Measurements from ENCODE around the gene NRXN3.

The NRXN3 gene

DNA sequence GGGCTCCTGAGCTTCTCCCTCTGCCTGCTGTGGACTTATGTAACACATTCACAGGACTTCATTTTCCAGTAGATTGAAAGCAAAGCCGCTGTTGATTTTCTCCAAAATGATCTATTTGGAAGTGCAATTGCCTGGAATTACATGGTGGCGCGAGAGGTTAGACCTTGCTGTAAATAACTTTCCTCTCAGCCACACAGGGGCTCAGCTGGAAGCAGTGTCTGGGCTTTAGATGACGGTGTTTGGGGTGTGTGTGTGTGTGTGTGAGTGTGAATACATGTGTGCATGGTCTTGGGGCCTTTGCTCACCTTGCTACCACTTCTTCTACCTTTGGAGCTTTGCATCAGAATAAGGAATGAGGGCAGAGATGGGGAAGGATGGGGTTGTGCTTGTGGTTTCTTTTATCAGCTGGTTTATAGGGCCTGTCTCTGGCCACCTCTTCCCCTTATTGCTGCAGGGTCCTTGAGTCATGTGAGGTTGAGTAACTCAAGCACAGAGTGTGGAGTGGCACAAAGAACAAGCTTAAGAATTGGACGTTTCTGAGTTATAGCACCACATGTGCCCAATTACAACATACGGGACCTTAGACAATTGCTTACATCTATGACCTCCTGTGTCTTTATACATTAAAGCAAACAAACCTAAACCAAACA lies 280.6 kb downstream of the NRXN3 start:
- TF ChIP-seq, protein P1, sequence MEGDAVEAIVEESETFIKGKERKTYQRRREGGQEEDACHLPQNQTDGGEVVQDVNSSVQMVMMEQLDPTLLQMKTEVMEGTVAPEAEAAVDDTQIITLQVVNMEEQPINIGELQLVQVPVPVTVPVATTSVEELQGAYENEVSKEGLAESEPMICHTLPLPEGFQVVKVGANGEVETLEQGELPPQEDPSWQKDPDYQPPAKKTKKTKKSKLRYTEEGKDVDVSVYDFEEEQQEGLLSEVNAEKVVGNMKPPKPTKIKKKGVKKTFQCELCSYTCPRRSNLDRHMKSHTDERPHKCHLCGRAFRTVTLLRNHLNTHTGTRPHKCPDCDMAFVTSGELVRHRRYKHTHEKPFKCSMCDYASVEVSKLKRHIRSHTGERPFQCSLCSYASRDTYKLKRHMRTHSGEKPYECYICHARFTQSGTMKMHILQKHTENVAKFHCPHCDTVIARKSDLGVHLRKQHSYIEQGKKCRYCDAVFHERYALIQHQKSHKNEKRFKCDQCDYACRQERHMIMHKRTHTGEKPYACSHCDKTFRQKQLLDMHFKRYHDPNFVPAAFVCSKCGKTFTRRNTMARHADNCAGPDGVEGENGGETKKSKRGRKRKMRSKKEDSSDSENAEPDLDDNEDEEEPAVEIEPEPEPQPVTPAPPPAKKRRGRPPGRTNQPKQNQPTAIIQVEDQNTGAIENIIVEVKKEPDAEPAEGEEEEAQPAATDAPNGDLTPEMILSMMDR (IDR thresholded peaks at IDR 0.05; ENCODE audit: borderline replicate concordance, insufficient read depth, low read depth, low read length): no peak
- no peak overlapping the region for H3K4me3 ChIP-seq (ENCODE audit: low read depth, low read length)

- H3K4me3 ChIP-seq (ENCODE audit: low read depth, low read length): no peak overlapping the region
Observed at GRCh38 chr14:78451319-78451695, 281.1 kb downstream of the NRXN3 start.

DNA sequence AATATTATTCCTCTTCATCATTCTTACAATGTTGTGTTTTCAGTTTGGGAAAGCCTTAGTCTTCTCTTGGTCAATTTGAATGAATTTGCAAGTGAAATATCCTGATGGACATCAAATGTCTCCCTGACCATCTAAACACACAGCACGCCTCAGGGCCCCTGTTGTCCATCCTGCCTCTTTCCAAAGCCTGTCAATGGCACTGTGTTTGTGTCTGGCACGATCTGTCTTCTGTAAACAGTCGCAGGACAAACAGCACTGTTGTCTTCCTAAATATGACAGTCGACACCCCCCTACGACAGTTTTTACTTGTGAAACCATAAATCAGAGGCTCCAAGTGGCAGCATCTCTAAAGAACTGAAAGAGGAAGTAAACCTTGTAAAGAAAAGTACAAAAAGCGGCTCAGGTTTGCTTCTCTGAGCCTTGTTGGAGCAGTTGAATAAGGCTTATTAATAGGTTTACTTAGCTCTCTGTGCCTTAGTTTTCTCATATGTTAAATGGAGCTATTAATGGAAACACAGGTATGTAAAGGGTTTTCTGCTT lies 285.8 kb downstream of the NRXN3 start:
- no peak overlapping the region for H3K4me3 ChIP-seq (ENCODE audit: low read depth, low read length)
- TF ChIP-seq, protein P1 (IDR thresholded peaks at IDR 0.05; ENCODE audit: borderline replicate concordance, insufficient read depth, low read depth, low read length): no peak

More at GRCh38 chr14:78451319-78451695, 281.1 kb downstream of the NRXN3 start:
- TF ChIP-seq, protein P1 (IDR thresholded peaks at IDR 0.05; ENCODE audit: borderline replicate concordance, insufficient read depth, low read depth, low read length): no peak

DNA sequence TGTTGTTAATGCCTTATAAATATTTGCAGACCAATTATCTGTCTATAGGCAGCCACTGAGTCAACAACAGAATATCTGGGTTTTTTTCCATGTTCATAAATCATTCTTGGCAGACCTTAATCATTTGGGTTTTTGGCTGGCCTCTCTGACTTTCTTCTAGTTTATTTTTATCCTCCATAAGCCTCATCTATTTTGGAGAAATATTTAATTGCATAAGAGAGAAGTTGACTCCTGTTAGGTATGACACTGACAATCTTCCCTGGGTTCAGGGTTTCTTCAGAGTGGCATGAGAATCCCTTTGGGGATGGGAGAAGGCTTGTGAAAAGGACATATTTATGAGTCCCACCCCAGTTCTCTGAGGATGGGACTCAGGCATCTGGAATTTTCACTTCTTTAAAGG lies 299.8 kb downstream of the NRXN3 start:
- TF ChIP-seq, protein P1 (IDR thresholded peaks at IDR 0.05; ENCODE audit: borderline replicate concordance, insufficient read depth, low read depth, low read length): no peak
- no peak overlapping the region for H3K4me3 ChIP-seq (ENCODE audit: low read depth, low read length)

DNA sequence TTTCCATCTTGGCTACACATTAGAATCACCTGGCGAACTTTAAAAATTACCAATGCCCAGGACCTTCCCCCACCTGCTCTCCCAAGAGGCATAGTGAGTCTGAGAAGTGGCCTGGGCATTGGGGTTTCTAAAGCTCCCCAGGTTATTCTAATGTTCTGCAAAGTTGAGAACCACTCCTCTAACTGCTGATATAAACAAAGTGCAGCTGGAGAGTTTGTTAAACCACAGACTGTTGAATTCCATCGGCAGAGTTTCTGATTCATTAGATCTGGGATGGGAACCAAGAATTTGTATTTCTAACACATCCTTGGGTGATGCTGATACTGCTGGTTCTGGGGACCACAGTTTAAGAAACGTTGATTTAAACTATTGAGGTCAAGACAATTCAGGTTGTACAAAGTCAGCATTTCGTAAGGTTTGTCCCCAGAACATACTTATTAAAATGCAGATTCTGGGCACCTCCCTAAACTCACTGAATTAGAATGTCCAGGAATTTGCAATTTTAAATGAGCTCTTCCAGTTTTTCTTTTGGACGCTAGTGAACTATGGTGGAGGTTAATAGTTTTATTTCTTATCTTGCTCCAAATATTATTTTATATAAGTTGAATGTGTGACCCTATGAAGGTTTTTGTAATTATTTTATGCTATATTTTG lies 309.1 kb downstream of the NRXN3 start:
- TF ChIP-seq, protein P1 (IDR thresholded peaks at IDR 0.05; ENCODE audit: borderline replicate concordance, insufficient read depth, low read depth, low read length): no peak
- no peak overlapping the region for H3K4me3 ChIP-seq (ENCODE audit: low read depth, low read length)

- TF ChIP-seq, protein P1 (IDR thresholded peaks at IDR 0.05; ENCODE audit: borderline replicate concordance, insufficient read depth, low read depth, low read length): no peak
- H3K4me3 ChIP-seq (ENCODE audit: low read depth, low read length): no peak overlapping the region
Observed at GRCh38 chr14:78484028-78484427, 313.9 kb downstream of the NRXN3 start.

DNA sequence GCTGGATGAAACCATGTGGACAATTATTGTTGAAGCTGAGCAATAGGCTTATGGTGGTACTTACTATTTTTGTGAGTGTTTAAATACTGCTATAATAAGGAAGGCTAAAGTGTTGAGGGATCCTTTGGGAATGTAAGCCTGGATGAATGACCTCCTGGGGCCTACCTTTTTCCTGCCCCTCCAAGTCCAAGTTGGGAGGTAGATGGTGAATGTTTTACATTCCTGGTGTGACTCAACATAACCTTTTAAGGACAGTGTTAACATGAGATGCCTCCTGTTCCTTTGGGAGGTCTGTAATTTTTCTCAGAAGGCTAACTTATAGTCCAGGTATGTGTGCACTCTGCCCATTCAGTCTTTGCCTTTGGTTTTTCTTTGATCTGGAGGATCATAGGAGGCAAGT lies 315.9 kb downstream of the NRXN3 start:
- TF ChIP-seq, protein P1 (IDR thresholded peaks at IDR 0.05; ENCODE audit: borderline replicate concordance, insufficient read depth, low read depth, low read length): no peak
- no peak overlapping the region for H3K4me3 ChIP-seq (ENCODE audit: low read depth, low read length)
